Gastroesophageal sphincter (tissue), 4 donors: Measurements from ENCODE around the gene GTF2IRD1. TPM values are rescaled to one million over a fixed set of nuclear protein-coding genes. Genes with fewer than 3 reads are reported as not detected.
"Not testable (repeated sequence)": the region's sequence is repeated elsewhere in the genome, so short reads cannot be mapped to it uniquely, and the experiment has no call there.

ENCODE experiments used
- ATAC-seq: fragments of 150-250 bp; one replicate; pipeline ENCODE4 v1.9.1; 2016; ENCODE audit warnings: mild to moderate bottlenecking, moderate library complexity
- H3K27ac ChIP-seq, 4 donors: fragments of 200-600 bp; sonication (generic) in 3 of 4; 1 replicate in 3 of 4; 2 replicates in 1 of 4; pipeline ENCODE4 v1.5.1; 2016 to 2019
- H3K27me3 ChIP-seq: fragments of 200-600 bp; sonication (generic); one replicate; pipeline ENCODE4 v1.5.1; 2019
- H3K36me3 ChIP-seq, 2 donors: fragments of 200-600 bp; sonication (generic); one replicate each; pipeline ENCODE4 v1.5.1; 2019; ENCODE audit warnings: control low read depth in 1 of 2
- H3K4me1 ChIP-seq, 3 donors: fragments of 200-600 bp; sonication (generic); 1 replicate in 2 of 3; 2 replicates in 1 of 3; pipeline ENCODE4 v1.5.1; 2016 to 2019; ENCODE audit warnings: control low read depth in 2 of 3
- H3K4me3 ChIP-seq, 2 donors: fragments of 200-600 bp; sonication (generic); one replicate each; pipeline ENCODE4 v1.5.1; 2019; ENCODE audit warnings: mild to moderate bottlenecking in 1 of 2, moderate library complexity in 1 of 2
- H3K9me3 ChIP-seq, 3 donors: fragments of 200-600 bp; sonication (generic); one replicate each; pipeline ENCODE4 v1.5.1; 2017 to 2019; ENCODE audit warnings: control low read depth in 2 of 3
- CTCF ChIP-seq, 4 experiments: fragments of 200-600 bp in 2 of 4; fragments of 450-650 bp in 2 of 4; sonication (generic) in 1 of 4; IDR thresholded peaks; one replicate each; pipeline ENCODE4 v1.5.1; 2017 to 2019; ENCODE audit warnings: antibody characterized with exemption in 4 of 4, mild to moderate bottlenecking in 2 of 4, moderate library complexity in 2 of 4
- EP300 ChIP-seq: sonication (generic); formaldehyde crosslinking; IDR thresholded peaks from one replicate; pipeline ENCODE4 v1.6.1; 2017; ENCODE audit warnings: antibody characterized with exemption, mild to moderate bottlenecking
- POLR2A ChIP-seq, 2 donors: fragments of 450-650 bp; IDR thresholded peaks; one replicate each; pipeline ENCODE4 v1.6.1; 2017; ENCODE audit warnings: antibody characterized with exemption in 2 of 2, mild to moderate bottlenecking in 2 of 2, moderate library complexity in 1 of 2
- POLR2AphosphoS5 ChIP-seq: sonication (generic); formaldehyde crosslinking; IDR thresholded peaks from one replicate; pipeline ENCODE4 v1.6.1; 2017; ENCODE audit warnings: antibody characterized with exemption
- WGBS, 2 donors: methylation state at CpG; one replicate each; pipeline ENCODE4 v1.1.5; 2018; ENCODE audit warnings: low coverage in 1 of 2; 5-methylcytosine and 5-hydroxymethylcytosine counted together
- total RNA-seq, 4 donors: library from RNA; depleted of rRNA; stranded (reverse); fragments of >200 nt; gene quantifications; one replicate each; pipeline ENCODE4 v1.1.0, GENCODE V29; 2016

GTF2IRD1 gene
- total RNA-seq, 4 donors from 2014 or later = 21.5 to 49.0 (median 28.2) TPM

- ATAC-seq = no peak
- peaks cover 18% of the 10 kb centered on the region for H3K27me3 ChIP-seq
- H3K4me1 ChIP-seq = peaks cover 0 to under 1% (median 0%) of the 10 kb centered on the region in 3 donors
- TF ChIP-seq CTCF (IDR thresholded peaks at IDR 0.05) (no peak), POLR2A (IDR thresholded peaks at IDR 0.05) (no peak), POLR2AphosphoS5 (no peak)
- no peaks in the 10 kb centered on the region for H3K36me3 ChIP-seq
- H3K4me3 ChIP-seq = no peak overlapping the region
- 0 to 30% methylated on average over 1 to 4 of the region's 4 CpGs for WGBS, 2 donors
- no peaks in the 10 kb centered on the region for H3K9me3 ChIP-seq
- no peak overlapping the region for H3K27ac ChIP-seq
Measured at GRCh38 chr7:74412056-74412455, 41.6 kb upstream of the GTF2IRD1 start.

- Histone ChIP-seq H3K4me1 (peaks cover 0 to 6% (median 0%) of the 10 kb centered on the region in 3 donors), H3K27me3 (peaks cover 21% of the 10 kb centered on the region), H3K27ac (no peak overlapping the region), H3K4me3 (no peak overlapping the region), H3K36me3 (no peaks in the 10 kb centered on the region), H3K9me3 (no peaks in the 10 kb centered on the region)
- TF ChIP-seq POLR2A (IDR thresholded peaks at IDR 0.05) = no peak
- TF ChIP-seq EP300 = no peak
- TF ChIP-seq POLR2AphosphoS5 = no peak
- TF ChIP-seq CTCF (IDR thresholded peaks at IDR 0.05) = no peak
- no peak for ATAC-seq
- 73% methylated on average over 3 of the region's 3 CpGs; no CpG with 5 or more reads in 1 of the 2 donors for WGBS, 2 donors
Measured at GRCh38 chr7:74412603-74413002, 41.1 kb upstream of the GTF2IRD1 start.

- not testable (repeated sequence) for H3K36me3 ChIP-seq, ATAC-seq, H3K9me3 ChIP-seq, H3K4me3 ChIP-seq, H3K4me1 ChIP-seq, H3K27ac ChIP-seq
- H3K27me3 ChIP-seq = peaks cover 19% of the 10 kb centered on the region
- 69% methylated on average over 6 of the region's 7 CpGs; no CpG with 5 or more reads in 1 of the 2 donors for WGBS, 2 donors
Measured at GRCh38 chr7:74414595-74415333, 38.9 kb upstream of the GTF2IRD1 start.

- no peaks in the 10 kb centered on the region for H3K9me3 ChIP-seq
- 15% methylated on average over 14 of the region's 16 CpGs; no CpG with 5 or more reads in 1 of the 2 donors for WGBS, 2 donors
- peaks cover 0 to 9% (median 0%) of the 10 kb centered on the region in 3 donors for H3K4me1 ChIP-seq
- H3K27me3 ChIP-seq = peaks cover 5% of the 10 kb centered on the region
- peak; percentile 87 for ATAC-seq
- H3K27ac ChIP-seq = no peak overlapping the region
- TF ChIP-seq CTCF (IDR thresholded peaks at IDR 0.05) (peak in 3 of 4 experiments; percentile 90 to 97 (median 96)), POLR2AphosphoS5 (no peak)
- no peaks in the 10 kb centered on the region for H3K36me3 ChIP-seq
- H3K4me3 ChIP-seq = no peak overlapping the region
Measured at GRCh38 chr7:74417419-74417971, 36.2 kb upstream of the GTF2IRD1 start.

GRCh38 chr7:74418076-74418475 lies 35.6 kb upstream of the GTF2IRD1 start:
- H3K4me3 ChIP-seq = no peak overlapping the region
- peaks cover 0 to 9% (median 0%) of the 10 kb centered on the region in 3 donors for H3K4me1 ChIP-seq
- H3K36me3 ChIP-seq = no peaks in the 10 kb centered on the region
- WGBS, 2 donors = 61% methylated on average over 5 of the region's 8 CpGs; no CpG with 5 or more reads in 1 of the 2 donors
- ATAC-seq = no peak
- no peak overlapping the region for H3K27ac ChIP-seq
- H3K27me3 ChIP-seq = peaks cover 5% of the 10 kb centered on the region
- no peaks in the 10 kb centered on the region for H3K9me3 ChIP-seq
- no peak for TF ChIP-seq CTCF (IDR thresholded peaks at IDR 0.05)
- TF ChIP-seq POLR2A (IDR thresholded peaks at IDR 0.05) = no peak
- no peak for TF ChIP-seq POLR2AphosphoS5
- TF ChIP-seq EP300 = no peak
